HG03108 (cell line): ENCODE data around the gene MORF4L1.
"Not testable (repeated sequence)": the region's sequence is repeated elsewhere in the genome, so short reads cannot be mapped to it uniquely, and the experiment has no call there.

Experiments
- ATAC-seq: cut with Tn5 transposase; IDR thresholded peaks from one replicate; pipeline ENCODE4 v1.9.1; 2021; ENCODE audit warnings: moderate library complexity; ENCODE audit not compliant: unreplicated experiment

MORF4L1 gene

DNA sequence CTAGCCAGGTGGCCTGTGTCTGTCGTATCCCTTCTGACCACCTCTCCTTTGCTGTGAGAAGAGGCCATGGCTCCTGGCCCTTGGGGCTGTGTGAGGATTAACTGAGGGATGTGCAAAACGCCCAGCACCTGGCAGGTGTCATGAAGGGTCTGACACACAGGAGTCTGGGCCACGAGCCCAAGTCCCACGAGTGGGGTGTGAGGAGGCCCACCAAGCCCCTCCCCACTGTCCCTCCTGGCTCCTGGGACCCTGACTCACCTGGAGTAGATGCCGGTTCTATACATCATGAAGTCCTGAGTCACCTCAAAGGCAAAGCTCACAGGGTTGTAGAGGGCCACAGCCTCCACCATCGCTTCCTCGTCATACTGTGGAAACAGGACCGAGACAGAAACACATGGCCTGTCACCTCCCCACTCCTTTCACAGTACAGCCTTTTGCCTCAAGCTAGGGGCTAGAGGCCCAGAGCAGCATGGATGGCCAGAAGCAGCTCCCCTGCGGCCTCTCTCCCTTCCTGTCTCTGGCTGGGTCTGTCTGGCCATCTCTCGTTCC is 52.5 kb downstream of the MORF4L1 start:
- ATAC-seq = no peak

DNA sequence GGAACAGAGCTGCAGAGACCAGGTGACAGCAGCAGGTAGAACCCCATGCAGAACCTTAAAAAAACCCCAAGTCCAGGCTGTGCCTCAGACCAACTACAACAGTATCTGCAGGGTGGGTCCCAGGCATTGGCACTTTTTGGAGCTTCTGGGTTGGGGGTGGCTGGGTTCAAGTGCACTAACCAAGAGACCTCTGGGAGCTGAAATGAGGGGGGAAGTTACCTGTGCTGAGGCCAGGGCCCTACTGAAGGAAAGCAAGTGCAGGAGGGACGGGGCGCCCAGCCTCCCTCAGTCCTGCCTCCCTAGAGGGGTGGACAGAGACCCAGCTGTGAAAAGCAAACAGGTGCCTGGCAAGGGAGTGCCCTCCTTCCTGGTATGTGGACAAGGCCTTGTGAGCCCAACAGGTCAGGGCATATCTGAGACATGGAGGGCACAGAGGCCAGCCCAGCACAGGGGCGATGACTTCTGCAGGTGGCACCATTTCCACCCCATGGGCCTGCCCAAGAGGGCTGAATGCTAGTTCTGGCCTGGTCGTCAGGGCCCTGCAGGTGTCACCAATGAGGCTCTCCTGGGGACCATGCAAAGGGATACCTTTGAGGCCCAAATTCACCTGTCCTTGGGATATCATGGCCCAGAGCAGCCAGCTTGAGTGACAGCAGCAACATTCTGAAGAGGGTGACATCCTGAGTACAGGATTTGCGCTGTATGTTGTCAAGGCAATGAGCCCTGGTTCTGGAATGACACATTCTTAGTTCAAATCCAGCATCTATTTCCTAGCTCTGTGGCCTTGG is 53.5 kb downstream of the MORF4L1 start:
- ATAC-seq = no peak

DNA sequence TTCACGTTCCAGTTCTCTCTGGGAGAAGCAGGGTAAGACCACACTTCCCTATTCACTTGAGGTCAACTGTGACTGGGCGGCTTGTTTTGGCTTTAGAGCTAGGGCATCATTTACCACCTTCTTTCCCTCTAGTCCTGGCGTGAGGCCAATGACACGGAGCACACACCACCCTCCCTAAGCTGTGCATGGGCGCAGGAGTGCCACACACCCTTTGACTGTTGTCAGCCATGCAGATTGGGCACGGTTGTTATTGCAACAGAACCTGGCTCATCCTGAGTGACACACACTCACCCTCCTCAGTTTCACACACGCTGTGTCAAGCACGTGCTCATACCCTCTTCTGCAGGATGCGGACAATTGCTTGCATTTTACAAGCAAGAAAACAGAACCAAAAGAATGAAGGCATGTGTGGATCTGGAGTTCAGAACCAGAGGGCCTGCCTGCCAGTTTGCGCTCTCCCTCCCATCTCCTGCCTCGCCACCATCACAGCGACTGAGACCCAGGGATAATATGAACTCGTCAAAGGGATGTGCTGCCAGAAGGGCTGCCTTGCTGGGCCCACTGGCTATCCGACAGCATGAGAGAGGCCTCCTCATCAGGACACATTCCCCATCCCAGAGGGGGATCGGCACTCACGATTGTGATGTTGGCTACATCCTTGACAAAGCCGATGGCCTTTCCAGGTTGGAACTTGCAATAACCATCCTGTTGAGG is 54.5 kb downstream of the MORF4L1 start:
- ATAC-seq = no peak

DNA sequence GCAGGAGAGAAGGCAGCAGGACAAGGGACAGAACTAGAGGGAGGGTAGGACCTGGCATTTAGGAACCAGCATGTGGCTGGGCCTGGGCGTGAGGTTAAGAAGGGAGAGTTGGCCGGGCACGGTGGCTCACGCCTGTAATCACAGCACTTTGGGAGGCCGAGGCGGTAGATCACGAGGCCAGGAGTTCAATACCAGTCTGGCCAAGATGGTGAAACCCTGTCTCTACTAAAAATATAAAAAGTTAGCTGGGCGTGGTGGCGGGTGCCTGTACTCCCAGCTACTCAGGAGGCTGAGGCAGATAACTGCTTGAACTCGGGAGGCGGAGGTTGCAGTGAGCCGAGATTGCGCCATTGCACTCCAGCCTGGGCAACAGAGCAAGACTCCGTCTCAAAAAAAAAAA is 55.5 kb downstream of the MORF4L1 start:
- ATAC-seq = not testable (repeated sequence)

DNA sequence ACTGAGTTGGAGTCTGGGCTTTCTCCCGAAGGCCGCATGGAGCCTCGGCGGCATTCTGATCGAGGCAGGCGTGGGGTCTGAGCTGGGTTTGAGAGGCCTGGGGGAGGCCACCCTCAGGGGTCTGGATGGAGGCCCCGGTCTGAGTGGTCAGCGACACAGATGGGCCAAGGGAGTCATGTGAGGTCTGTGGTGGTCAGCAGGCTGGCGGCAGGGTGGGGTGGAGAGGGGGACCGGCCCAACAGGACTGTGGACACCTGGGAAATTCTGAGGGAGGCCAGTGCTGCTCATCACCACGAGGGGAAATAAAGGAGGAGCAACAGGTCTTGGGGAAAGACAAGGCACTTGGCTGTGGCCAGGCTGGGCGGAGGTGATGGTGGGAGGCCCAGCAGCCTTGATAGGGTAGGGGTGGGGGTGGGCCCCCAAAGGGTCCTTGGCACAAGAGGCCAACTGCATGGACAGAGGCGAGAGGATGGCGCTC is 56.0 kb downstream of the MORF4L1 start:
- no peak for ATAC-seq

DNA sequence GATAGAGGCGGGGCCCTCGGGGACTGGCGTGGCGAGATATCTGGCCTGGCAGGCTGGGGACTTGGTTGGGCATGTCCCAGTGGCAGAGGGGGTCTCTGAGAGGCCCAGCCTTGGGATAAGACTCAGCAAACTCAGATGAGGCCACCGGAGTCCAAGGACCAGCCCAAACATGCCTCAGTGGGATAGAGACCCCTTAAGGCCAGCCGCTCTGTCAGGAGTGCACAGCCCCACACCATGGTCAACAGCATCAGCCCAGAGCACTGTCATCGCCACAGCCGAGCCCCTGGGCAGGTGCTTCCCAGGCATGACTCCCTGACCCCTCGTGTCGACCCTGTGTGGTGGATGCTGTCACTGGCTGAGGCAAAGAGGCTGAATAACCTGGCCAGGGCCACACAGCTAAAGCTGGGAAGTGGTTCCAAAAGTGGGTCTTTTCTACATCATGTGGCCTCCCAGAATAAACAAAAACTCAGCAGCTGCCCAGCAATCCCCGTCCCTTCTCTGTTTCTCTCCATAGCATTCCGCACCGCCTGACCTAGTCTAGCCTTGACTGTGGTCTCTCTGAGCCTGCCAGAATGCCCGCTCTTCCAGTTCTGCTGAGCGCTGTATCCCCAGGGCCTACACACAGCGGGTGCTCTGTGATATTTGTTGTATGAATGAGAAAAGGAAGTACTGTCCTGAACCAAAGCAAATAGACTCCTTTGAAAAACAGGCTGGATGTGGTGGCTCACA is 57.0 kb downstream of the MORF4L1 start:
- no peak for ATAC-seq

DNA sequence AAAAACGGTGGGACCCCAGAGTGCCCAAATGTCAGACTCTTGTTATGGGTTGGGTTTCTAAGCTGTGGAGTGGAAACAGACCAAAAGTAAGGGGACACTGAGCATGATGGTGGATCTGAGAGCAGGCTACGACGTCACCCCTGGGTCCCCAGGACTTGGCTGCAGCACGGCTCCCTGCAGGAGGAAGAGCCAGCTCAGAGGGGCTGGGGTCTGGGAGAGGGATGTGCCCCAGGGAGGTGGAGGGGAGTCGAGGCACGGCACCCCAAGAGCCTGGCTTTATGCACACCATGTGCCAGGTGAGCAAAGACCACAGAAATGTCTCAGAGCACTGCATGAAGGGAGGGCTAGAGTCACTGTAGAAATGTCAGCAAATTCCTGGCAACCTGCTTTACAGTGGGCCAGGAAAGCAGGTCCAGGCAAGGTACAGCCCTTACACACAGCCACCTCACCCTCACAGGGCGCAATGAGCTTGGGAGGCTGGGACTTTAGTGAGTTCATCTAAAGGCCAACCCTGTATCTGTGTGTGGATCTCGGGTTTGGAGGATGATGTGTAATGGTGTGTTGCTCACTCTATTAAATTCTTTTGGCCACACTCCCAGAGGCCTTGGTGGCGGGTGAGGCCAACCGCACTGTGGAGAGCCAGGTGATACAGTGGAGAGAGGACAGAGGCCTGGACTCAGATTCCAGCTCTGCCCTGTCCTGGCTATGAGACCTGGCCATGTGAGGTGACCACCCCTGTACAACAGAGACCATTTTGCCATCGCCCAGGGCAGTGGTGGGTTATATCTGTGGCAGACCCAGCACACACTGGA is 58.1 kb downstream of the MORF4L1 start:
- no peak for ATAC-seq

DNA sequence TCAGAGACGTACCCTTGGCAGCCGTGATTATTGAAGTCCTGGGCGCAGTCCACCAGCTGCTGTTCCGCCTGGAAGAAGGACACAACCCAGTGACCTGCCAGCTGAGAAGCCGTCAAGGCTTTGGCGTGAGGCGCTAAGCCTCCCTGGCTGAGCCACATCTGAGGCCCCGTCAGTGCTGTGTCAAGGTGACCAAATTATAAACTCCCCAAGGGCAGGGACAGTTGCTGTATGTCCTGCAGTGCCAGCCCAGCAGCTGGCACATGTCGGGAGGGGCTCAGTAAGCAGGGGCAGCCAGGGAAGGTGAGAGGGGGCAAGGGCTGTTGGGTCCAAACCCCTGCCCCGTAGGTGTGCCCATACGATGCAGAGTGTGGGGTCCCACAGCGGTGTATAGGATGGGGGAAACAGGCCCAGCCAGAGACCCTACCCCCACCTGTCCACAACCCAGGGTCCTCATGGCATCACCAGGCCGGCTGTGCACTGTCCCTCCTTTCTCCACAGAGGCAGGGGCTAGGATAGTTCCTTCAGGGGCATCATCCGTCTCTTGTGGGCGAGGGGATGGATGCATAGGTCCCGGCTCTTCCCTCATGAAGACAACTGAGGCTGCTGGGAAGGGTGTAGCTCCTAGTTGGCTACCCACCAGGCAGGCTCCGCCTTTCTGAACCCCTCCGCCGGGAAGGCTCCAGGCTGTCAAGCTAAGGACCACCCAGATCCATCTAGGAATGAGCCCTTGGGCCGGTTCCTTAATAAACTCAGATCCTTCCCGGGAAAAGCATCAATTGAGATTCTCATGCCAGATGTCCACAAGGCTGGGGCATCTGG is 59.0 kb downstream of the MORF4L1 start:
- no peak for ATAC-seq

DNA sequence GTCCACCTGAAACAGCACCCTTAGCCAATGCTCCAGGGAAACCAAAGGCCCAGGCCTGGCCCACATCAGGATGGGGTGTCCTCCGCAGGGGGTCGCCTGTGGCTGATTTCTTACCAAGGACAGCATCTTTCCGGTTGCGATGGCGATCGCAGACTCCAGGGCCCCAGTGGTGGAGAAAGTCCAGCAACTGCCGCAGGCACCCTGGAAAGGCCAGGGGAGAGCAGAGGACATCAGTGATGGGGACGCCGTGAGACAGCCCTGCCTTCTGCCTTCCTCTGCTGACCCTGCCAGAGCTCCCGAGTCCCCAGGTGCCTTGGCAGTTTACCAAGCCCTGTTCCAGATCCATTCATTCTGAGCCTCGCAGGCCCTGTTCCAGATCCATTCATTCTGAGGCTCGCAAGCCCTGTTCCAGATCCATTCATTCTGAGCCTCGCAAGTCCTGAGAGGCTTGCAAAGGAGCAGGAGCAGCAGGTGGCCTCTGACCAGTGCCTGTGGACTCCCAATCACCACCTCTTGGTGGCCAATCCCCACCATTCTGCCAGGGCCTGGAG is 59.6 kb downstream of the MORF4L1 start:
- ATAC-seq = no peak

DNA sequence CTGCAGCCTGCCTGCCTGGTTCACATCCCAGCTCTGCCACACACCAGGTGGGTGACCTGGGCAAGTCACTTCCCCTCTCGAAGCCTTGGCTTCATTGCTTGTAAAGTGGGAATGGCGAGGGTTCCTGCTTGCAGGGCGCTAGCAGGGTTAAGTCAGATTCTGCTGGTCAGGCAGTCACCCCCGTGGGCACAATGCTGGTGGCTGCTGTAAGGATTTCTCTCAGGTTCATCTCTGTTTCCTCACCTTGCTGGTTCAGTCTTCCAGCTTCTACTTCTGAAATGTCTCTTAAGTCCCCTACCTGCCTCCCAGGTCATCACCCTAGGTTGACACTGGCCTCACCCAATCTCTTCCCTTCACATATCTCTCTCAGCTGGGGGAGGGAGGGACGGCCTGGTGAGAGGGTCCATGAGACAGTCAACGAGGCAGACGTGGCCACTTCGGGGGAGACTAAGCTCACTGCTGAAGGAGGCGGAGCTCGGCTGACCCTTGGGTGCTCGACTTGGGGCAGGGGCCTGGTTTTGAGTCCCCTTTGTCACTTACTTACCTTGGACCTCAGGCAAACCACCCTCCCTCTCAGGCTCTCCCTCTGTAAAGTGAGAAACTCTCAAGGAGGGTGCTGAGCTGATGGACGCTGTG is 60.6 kb downstream of the MORF4L1 start:
- no peak for ATAC-seq

DNA sequence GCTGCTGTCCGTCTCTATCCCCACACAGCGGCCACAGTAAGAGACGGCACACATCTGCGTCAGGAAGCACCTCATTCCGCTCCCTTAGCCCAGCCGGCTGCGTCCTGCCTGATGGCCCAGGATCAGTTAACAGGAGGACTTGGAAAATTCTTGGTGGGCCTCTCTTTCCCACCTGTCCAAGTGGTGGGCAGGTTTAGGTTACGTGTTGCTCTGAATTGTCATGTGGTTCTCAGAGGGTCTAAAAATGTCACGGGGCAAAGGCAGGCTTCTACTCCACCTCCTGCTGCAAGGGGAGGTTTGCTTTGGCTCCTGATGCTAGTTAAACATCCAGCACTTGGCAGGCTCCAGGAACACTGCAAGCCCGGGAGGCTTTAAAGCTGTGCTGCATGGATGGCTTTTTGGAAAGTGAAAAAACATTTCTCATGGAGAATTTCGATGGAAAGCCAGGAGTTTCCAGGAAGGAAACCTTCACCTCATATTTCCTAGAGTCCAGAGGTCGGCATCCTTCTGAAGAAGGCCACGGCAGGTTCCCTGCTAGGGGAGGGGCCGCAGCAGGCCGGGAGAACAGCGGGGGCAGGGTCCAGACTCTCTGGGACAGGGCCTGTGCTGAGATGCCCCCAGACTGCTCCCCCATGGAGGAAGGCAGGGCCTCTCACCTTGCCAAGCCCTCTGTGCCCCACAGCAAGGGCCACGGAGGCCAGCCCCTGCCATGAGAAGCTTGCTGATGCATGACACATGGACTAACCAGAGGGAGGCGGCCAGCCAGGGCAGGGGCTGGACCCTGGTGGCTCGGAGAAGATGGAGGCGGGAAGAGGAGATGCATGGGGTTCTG is 61.3 kb downstream of the MORF4L1 start:
- no peak for ATAC-seq

DNA sequence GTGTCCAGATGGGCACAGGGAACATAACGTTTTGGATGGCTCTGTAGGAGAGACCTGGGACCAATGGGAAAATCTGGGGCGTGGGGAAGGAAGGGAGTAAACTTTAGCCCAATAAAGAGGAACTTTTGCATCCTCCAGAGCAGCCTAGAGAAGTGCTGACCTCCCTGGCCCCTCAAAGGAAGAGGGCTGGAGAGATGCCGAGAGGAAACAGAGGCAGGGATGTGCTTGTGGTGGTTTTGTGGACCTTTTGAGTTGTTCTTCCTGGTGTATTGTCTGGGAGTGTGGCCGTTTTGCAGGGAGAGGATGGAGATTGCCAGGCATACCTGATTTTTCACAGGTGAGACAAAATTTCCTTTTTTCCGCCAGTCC is 61.9 kb downstream of the MORF4L1 start:
- no peak for ATAC-seq

DNA sequence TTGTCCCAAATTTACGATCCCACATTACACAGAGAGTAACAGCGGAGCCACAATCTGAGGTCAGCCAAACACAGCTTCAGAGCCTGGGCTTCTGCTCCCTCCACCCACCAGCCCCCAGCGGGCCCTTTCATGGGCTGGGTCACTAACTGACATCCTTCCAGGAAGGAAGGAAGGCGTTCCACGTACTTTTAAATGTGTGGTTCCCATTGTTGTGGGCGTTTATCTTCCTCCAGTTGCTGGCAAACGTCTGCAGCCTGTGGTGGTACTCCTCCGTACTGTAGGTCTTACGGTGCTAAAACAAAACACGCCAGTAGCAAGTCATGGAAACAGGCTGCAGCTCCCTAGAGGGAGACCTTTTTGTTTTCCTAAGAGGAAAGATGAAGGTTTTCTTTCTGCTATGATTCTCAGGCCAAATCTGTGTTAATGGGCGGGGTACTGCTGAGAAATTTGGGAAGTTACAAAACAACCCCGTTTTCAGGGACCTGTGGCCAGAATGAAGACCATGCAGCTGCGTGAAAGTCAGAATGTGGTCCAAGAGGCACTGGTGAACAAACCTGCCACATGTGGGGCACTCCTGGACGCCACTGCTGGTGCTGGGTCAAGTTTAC is 64.5 kb downstream of the MORF4L1 start:
- ATAC-seq = no peak

DNA sequence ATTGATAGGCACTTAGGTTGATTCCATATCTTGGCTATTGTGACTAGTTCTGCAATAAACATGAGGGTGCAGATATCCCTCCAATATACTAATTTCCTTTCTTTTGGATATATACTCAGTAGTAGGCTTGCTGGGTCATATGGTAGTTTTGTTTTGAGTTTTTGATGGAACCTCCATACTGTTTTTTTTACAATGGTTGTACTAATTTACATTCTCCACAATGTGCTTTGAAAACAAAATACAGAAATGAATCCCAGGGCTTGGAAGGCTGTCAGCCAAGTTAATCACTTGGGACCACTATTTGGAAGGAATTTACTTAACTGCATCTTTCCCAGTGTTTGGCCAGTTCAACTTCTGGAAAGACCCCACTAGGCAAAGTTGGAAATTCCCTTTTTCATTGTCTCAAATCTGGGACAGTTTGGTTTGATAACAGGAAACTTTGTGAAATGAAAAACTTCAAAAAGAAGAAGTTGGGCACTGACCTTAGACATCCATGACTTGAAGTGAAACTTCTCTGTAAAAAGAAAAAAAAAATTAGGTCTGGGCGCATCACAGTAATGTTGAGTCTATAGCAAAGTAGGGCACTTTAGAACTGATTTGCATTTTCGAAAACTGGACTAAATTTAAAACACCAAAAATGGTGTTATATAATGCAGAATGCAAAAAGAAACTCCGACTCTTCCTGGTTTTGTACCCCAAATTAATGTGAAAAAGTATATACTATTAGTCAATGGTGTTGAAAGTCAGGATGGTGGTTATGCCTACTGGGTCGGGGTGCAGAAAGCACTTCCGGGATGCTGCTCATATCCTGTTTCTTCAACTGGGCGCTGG is 66.2 kb downstream of the MORF4L1 start:
- ATAC-seq = peak; percentile 60

DNA sequence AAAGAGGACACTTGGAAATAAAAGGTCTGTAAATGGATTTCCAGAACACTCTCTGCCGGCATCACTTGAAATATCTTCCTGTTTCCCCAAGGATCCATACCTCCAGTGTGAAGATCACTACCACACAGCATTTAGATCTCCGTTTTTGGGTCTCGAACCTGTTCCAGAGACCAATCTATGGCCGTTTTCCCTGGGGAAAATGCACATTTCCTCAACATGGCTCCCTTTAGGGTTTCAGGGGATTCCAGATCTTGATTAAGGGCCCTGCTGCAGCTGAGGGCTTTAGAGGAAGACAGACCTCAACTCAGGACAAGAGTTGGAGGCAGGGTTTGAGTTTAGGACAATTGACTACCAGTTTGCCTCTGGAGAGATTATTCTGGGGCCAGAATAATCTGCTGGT is 70.1 kb downstream of the MORF4L1 start:
- ATAC-seq = no peak

DNA sequence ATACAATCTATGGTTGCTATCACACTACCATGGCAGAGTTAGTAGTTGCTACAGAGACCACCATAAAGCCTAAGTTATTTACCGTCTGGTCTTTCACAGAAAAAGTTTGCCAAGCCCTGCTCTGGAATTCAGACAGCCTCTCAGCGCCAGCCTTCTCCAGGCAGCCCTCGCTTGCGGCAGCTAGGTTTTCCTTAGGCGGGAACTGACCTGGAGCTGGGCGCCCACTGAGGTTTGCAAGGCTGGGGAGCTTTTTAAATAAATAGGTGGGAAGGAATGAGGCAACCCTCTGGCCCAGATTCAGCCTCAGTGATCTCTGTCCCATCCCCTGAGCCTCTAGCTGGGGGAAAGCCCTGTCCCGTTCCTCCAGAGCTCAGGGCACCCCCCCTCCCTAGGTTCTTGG is 71.0 kb downstream of the MORF4L1 start:
- no peak for ATAC-seq

DNA sequence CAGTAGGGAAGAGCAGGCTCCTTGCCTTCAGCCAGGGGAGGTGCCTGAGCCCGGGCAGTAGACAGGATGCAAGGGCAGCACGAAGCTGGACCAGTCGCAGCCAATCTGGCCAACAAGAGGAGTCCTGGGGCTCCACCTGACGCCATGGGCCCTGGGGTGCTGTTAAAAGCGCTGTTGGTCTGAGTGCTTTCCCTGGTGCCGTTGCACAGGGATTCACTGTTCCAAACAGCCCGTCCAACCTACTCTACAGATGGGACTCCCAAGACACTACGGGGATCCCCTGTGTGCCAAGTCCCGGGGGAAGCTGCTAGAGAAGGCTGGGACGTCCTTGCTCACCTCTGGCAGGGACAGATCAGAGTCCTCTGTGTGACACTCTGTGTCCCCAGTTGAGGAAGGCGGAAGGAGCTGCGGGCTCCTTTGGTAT is 71.5 kb downstream of the MORF4L1 start:
- ATAC-seq = peak; percentile 14
